Neural progenitor cell (in vitro differentiated cells): ENCODE data around the gene COL4A2. TPM values are rescaled to one million over a fixed set of nuclear protein-coding genes. Genes with fewer than 3 reads are reported as not detected.
A peak's percentile ranks its signal among the peaks of the same experiment; 100 is the strongest.
"Not testable (repeated sequence)": the region's sequence is repeated elsewhere in the genome, so short reads cannot be mapped to it uniquely, and the experiment has no call there.

Source experiments
- DNase-seq: peaks from one replicate; pipeline ENCODE4 v3.0.0-alpha.2; 2016; ENCODE audit warnings: low spot score
- H2AFZ ChIP-seq: fragments of 200-600 bp; sonication (generic); replicated peaks from 2 replicates; pipeline ENCODE4 v1.6.1; 2016; ENCODE audit warnings: antibody characterized with exemption
- H3F3A ChIP-seq: fragments of 200-600 bp; sonication (generic); 2 replicates; pipeline ENCODE4 v1.6.1; 2016; ENCODE audit warnings: antibody characterized with exemption, low read depth
- H3K27ac ChIP-seq: fragments of 200-600 bp; sonication (generic); 2 replicates; pipeline ENCODE4 v1.5.1; 2016; ENCODE audit warnings: mild to moderate bottlenecking
- H3K27me3 ChIP-seq: fragments of 200-600 bp; sonication (generic); 2 replicates; pipeline ENCODE4 v1.6.1; 2016; ENCODE audit warnings: mild to moderate bottlenecking, moderate library complexity
- H3K36me3 ChIP-seq: fragments of 200-600 bp; sonication (generic); 2 replicates; pipeline ENCODE4 v1.5.1; 2016
- H3K4me1 ChIP-seq: fragments of 200-600 bp; sonication (generic); 2 replicates; pipeline ENCODE4 v1.6.1; 2016; ENCODE audit warnings: mixed run types
- H3K4me2 ChIP-seq: fragments of 200-600 bp; sonication (generic); 2 replicates; pipeline ENCODE4 v1.6.1; 2016
- H3K4me3 ChIP-seq: fragments of 200-600 bp; sonication (generic); 2 replicates; pipeline ENCODE4 v1.5.1; 2016
- H3K79me2 ChIP-seq: fragments of 200-600 bp; sonication (generic); 2 replicates; pipeline ENCODE4 v1.6.1; 2016; ENCODE audit warnings: low read depth
- H3K9ac ChIP-seq: fragments of 200-600 bp; sonication (generic); 2 replicates; pipeline ENCODE4 v1.6.1; 2016
- H3K9me3 ChIP-seq: fragments of 200-600 bp; sonication (generic); 2 replicates; pipeline ENCODE4 v1.5.1; 2016; ENCODE audit warnings: low read depth
- H4K20me1 ChIP-seq: fragments of 200-600 bp; sonication (generic); 2 replicates; pipeline ENCODE4 v1.6.1; 2016; ENCODE audit warnings: low read depth
- H3K27ac Mint-ChIP-seq: 3 replicates; pipeline ENCODE4 v1.8.0; 2021; ENCODE audit warnings: mixed read lengths
- H3K27me3 Mint-ChIP-seq: 2 replicates; pipeline ENCODE4 v1.8.0; 2022; ENCODE audit warnings: low read depth, mild to moderate bottlenecking, inconsistent platforms, moderate library complexity, mixed read lengths; ENCODE audit not compliant: insufficient read depth
- H3K36me3 Mint-ChIP-seq: 3 replicates; pipeline ENCODE4 v1.8.0; 2021; ENCODE audit warnings: mixed read lengths
- H3K4me1 Mint-ChIP-seq: 3 replicates; pipeline ENCODE4 v1.8.0; 2021; ENCODE audit warnings: mixed read lengths
- H3K4me3 Mint-ChIP-seq: 3 replicates; pipeline ENCODE4 v1.8.0; 2021; ENCODE audit warnings: mild to moderate bottlenecking, moderate library complexity, mixed read lengths
- H3K9me3 Mint-ChIP-seq: 3 replicates; pipeline ENCODE4 v1.8.0; 2020; ENCODE audit warnings: mixed read lengths
- CTCF ChIP-seq: fragments of 200-600 bp; sonication (generic); IDR thresholded peaks from 2 replicates; pipeline ENCODE4 v1.5.1; 2017; ENCODE audit warnings: antibody characterized with exemption, mild to moderate bottlenecking
- EZH2 ChIP-seq: fragments of 200-600 bp; sonication (generic); IDR thresholded peaks from 2 replicates; pipeline ENCODE4 v1.6.1; 2017; ENCODE audit warnings: antibody characterized with exemption, mild to moderate bottlenecking, moderate library complexity
- EZH2phosphoT487 ChIP-seq: fragments of 200-600 bp; sonication (generic); IDR thresholded peaks from 2 replicates; pipeline ENCODE4 v1.6.1; 2017; ENCODE audit warnings: antibody characterized with exemption
- total RNA-seq: library from RNA; depleted of rRNA; stranded (reverse); fragments of >200 nt; gene quantifications from 2 replicates; pipeline ENCODE4 v1.2.3, GENCODE V29; 2015; ENCODE audit warnings: low replicate concordance

COL4A2 gene
- total RNA-seq, 1 donor from 2014 or later: 73.6 TPM

- H3K9me3 Mint-ChIP-seq: peaks cover 37% of the 10 kb centered on the region
- H3K4me3 Mint-ChIP-seq: no peak overlapping the region
- Histone ChIP-seq H3F3A (no peaks in the 10 kb centered on the region), H3K27me3 (no peaks in the 10 kb centered on the region), H3K79me2 (no peaks in the 10 kb centered on the region), H3K4me1 (no peaks in the 10 kb centered on the region), H3K27ac (no peak overlapping the region), H3K4me2 (no peak overlapping the region), H2AFZ (no peak overlapping the region), H3K9ac (no peak overlapping the region), H3K4me3 (no peak overlapping the region), H3K9me3 (no peaks in the 10 kb centered on the region), H3K36me3 (no peaks in the 10 kb centered on the region), H4K20me1 (no peaks in the 10 kb centered on the region)
- DNase-seq: no peak
- H3K27me3 Mint-ChIP-seq: peaks cover 6% of the 10 kb centered on the region
- peaks cover 42% of the 10 kb centered on the region for H3K4me1 Mint-ChIP-seq
- peaks cover 50% of the 10 kb centered on the region for H3K36me3 Mint-ChIP-seq
- no peak for TF ChIP-seq EZH2
- no peak for TF ChIP-seq CTCF
- TF ChIP-seq EZH2phosphoT487: no peak
- peak overlapping the region; percentile 21 for H3K27ac Mint-ChIP-seq
Measured at GRCh38 chr13:110392510-110393240, 85.6 kb downstream of the COL4A2 start.

GRCh38 chr13:110393761-110394160, 86.7 kb downstream of the COL4A2 start:
- peaks cover 3% of the 10 kb centered on the region for H3K27me3 Mint-ChIP-seq
- peaks cover 46% of the 10 kb centered on the region for H3K36me3 Mint-ChIP-seq
- no peaks in the 10 kb centered on the region for H3K79me2 ChIP-seq
- H3K27ac Mint-ChIP-seq: no peak overlapping the region
- no peaks in the 10 kb centered on the region for H3K9me3 ChIP-seq
- H4K20me1 ChIP-seq: no peaks in the 10 kb centered on the region
- no peak overlapping the region for H3K4me2 ChIP-seq
- no peak for DNase-seq
- H3K4me1 Mint-ChIP-seq: peaks cover 31% of the 10 kb centered on the region
- no peak for TF ChIP-seq EZH2
- no peak overlapping the region for H2AFZ ChIP-seq
- no peaks in the 10 kb centered on the region for H3F3A ChIP-seq
- no peak overlapping the region for H3K9ac ChIP-seq
- H3K27me3 ChIP-seq: no peaks in the 10 kb centered on the region
- no peak overlapping the region for H3K27ac ChIP-seq
- H3K4me1 ChIP-seq: no peaks in the 10 kb centered on the region
- no peak overlapping the region for H3K4me3 ChIP-seq
- peaks cover 34% of the 10 kb centered on the region for H3K9me3 Mint-ChIP-seq
- H3K4me3 Mint-ChIP-seq: no peak overlapping the region
- no peaks in the 10 kb centered on the region for H3K36me3 ChIP-seq

- TF ChIP-seq EZH2phosphoT487: no peak
- TF ChIP-seq CTCF: no peak
- TF ChIP-seq EZH2: no peak
- H3K79me2 ChIP-seq: no peaks in the 10 kb centered on the region
- no peaks in the 10 kb centered on the region for H3K27me3 ChIP-seq
- no peaks in the 10 kb centered on the region for H3F3A ChIP-seq
- peaks cover 39% of the 10 kb centered on the region for H3K36me3 Mint-ChIP-seq
- H3K4me1 Mint-ChIP-seq: peaks cover 26% of the 10 kb centered on the region
- H3K4me2 ChIP-seq: no peak overlapping the region
- H3K36me3 ChIP-seq: no peaks in the 10 kb centered on the region
- no peaks in the 10 kb centered on the region for H3K4me1 ChIP-seq
- no peaks in the 10 kb centered on the region for H3K9me3 ChIP-seq
- H4K20me1 ChIP-seq: no peaks in the 10 kb centered on the region
- no peak overlapping the region for H2AFZ ChIP-seq
- no peak overlapping the region for H3K4me3 ChIP-seq
- peaks cover 27% of the 10 kb centered on the region for H3K9me3 Mint-ChIP-seq
- H3K9ac ChIP-seq: no peak overlapping the region
- peaks cover 2% of the 10 kb centered on the region for H3K27me3 Mint-ChIP-seq
- no peak for DNase-seq
- H3K27ac ChIP-seq: no peak overlapping the region
- H3K4me3 Mint-ChIP-seq: no peak overlapping the region
- H3K27ac Mint-ChIP-seq: peak overlapping the region; percentile 38
Measured at GRCh38 chr13:110394371-110394841, 87.3 kb downstream of the COL4A2 start.

- peaks cover 36% of the 10 kb centered on the region for H3K36me3 Mint-ChIP-seq
- H3K4me3 Mint-ChIP-seq, H3K9me3 ChIP-seq, H3K9ac ChIP-seq, H3K79me2 ChIP-seq, H3K27me3 ChIP-seq, H3K27me3 Mint-ChIP-seq, H3K4me1 ChIP-seq, DNase-seq, H3K27ac Mint-ChIP-seq, H3K4me2 ChIP-seq, H3F3A ChIP-seq, H3K4me3 ChIP-seq, H2AFZ ChIP-seq, H4K20me1 ChIP-seq, H3K36me3 ChIP-seq, H3K27ac ChIP-seq: not testable (repeated sequence)
- peaks cover 23% of the 10 kb centered on the region for H3K4me1 Mint-ChIP-seq
- peaks cover 21% of the 10 kb centered on the region for H3K9me3 Mint-ChIP-seq
Measured at GRCh38 chr13:110395616-110396015, 88.5 kb downstream of the COL4A2 start.
